Measurements from ENCODE around the gene ACTA2.

- no peak for TF ChIP-seq POLR2AphosphoS5 (IDR thresholded peaks at IDR 0.05)
- no peak for TF ChIP-seq CTCF (IDR thresholded peaks at IDR 0.05)
- no peak for TF ChIP-seq POLR2A (IDR thresholded peaks at IDR 0.05)
Measured at GRCh38 chr10:88991899-88992320, 39.3 kb upstream of the ACTA2 start.
